Caco-2 (cell line): ENCODE measurements around the gene KRTAP5-2. TPM values are rescaled to one million over a fixed set of nuclear protein-coding genes. Genes with fewer than 3 reads are reported as not detected.

Experiments used
- BruUV-seq: library from RNA; stranded (reverse); fragments of 400-500 nt; replicated peaks from 2 replicates; lab custom pipeline; 2021; lab: Mats Ljungman, UMichigan
- CTCF ChIA-PET: fragments of 300-600 bp; sonication (Branson Sonifier 250); formaldehyde crosslinking; loops from one replicate; lab custom pipeline; 2022; ENCODE audit warnings: antibody characterized with exemption; lab: Charles Lee
- POLR2A ChIA-PET: fragments of 300-600 bp; sonication (Branson Sonifier 250); formaldehyde crosslinking; loops from one replicate; lab custom pipeline; 2022; ENCODE audit warnings: antibody characterized with exemption; lab: Charles Lee
- DNase-seq, 2 experiments: peaks; one replicate each; pipeline versions ENCODE4 v3.0.0 to v3.0.0-alpha.2; 2020 to 2022
- H3K27me3 ChIP-seq: replicated peaks from 2 replicates; pipeline ENCODE4 v1.6.0; 2011; ENCODE audit warnings: low read length; ENCODE audit not compliant: control insufficient read depth, insufficient read depth
- H3K36me3 ChIP-seq: 2 replicates; pipeline ENCODE4 v1.5.1; 2011; ENCODE audit warnings: low read length; ENCODE audit not compliant: control insufficient read depth, insufficient read depth
- H3K4me1 ChIP-seq: fragments of 250-450 bp; sonication (Bioruptor Pico); 2 replicates; pipeline ENCODE4 v1.5.1; 2020; ENCODE audit warnings: mild to moderate bottlenecking
- H3K4me3 ChIP-seq: 2 replicates; pipeline ENCODE4 v1.5.1; 2011; ENCODE audit warnings: low read depth, mild to moderate bottlenecking, control low read depth, low read length
- H3K9me3 ChIP-seq: fragments of 250-450 bp; sonication (Bioruptor Pico); 2 replicates; pipeline ENCODE4 v1.5.1; 2020; ENCODE audit warnings: mild to moderate bottlenecking, moderate library complexity
- H3K27ac Mint-ChIP-seq: one replicate; pipeline ENCODE4 v1.8.0; 2022; ENCODE audit warnings: mixed read lengths; ENCODE audit not compliant: unreplicated experiment
- H3K27me3 Mint-ChIP-seq: one replicate; pipeline ENCODE4 v1.8.0; 2022; ENCODE audit warnings: mixed read lengths; ENCODE audit not compliant: insufficient read depth, unreplicated experiment
- H3K36me3 Mint-ChIP-seq: one replicate; pipeline ENCODE4 v1.8.0; 2022; ENCODE audit warnings: mild to moderate bottlenecking, mixed read lengths; ENCODE audit not compliant: insufficient read depth, unreplicated experiment
- H3K4me1 Mint-ChIP-seq: one replicate; pipeline ENCODE4 v1.8.0; 2022; ENCODE audit warnings: low read depth, mixed read lengths; ENCODE audit not compliant: unreplicated experiment
- H3K4me3 Mint-ChIP-seq: one replicate; pipeline ENCODE4 v1.8.0; 2022; ENCODE audit warnings: mild to moderate bottlenecking, moderate library complexity, mixed read lengths; ENCODE audit not compliant: unreplicated experiment
- H3K9me3 Mint-ChIP-seq: one replicate; pipeline ENCODE4 v1.8.0; 2022; ENCODE audit warnings: mixed read lengths; ENCODE audit not compliant: unreplicated experiment
- intact Hi-C: fragments of 100-400 bp; cut with micrococcal nuclease; formaldehyde crosslinking; loops from one replicate; pipeline ENCODE4 v1.10.0; 2022; ENCODE audit not compliant: unreplicated experiment
- total RNA-seq: library from RNA; stranded (reverse); gene quantifications from 2 replicates; pipeline ENCODE4 v1.2.3, GENCODE V29; 2022
- TF ChIP-seq, protein P1 (sequence below), 2 experiments: fragments of 200-600 bp in 1 of 2; IDR thresholded peaks; 1 replicate in 1 of 2; 2 replicates in 1 of 2; pipeline versions ENCODE4 v1.5.1 to v1.8.0; 2011 to 2022; ENCODE audit warnings: antibody characterized with exemption in 1 of 2, control low read depth in 1 of 2, inconsistent platforms in 1 of 2, low read depth in 1 of 2, low read length in 1 of 2, mild to moderate bottlenecking in 1 of 2, moderate library complexity in 1 of 2; ENCODE audit not compliant: insufficient read depth in 1 of 2, severe bottlenecking in 1 of 2, unreplicated experiment in 1 of 2

The KRTAP5-2 gene
- total RNA-seq, 1 experiment from 2014 or later, result not detected

DNA sequence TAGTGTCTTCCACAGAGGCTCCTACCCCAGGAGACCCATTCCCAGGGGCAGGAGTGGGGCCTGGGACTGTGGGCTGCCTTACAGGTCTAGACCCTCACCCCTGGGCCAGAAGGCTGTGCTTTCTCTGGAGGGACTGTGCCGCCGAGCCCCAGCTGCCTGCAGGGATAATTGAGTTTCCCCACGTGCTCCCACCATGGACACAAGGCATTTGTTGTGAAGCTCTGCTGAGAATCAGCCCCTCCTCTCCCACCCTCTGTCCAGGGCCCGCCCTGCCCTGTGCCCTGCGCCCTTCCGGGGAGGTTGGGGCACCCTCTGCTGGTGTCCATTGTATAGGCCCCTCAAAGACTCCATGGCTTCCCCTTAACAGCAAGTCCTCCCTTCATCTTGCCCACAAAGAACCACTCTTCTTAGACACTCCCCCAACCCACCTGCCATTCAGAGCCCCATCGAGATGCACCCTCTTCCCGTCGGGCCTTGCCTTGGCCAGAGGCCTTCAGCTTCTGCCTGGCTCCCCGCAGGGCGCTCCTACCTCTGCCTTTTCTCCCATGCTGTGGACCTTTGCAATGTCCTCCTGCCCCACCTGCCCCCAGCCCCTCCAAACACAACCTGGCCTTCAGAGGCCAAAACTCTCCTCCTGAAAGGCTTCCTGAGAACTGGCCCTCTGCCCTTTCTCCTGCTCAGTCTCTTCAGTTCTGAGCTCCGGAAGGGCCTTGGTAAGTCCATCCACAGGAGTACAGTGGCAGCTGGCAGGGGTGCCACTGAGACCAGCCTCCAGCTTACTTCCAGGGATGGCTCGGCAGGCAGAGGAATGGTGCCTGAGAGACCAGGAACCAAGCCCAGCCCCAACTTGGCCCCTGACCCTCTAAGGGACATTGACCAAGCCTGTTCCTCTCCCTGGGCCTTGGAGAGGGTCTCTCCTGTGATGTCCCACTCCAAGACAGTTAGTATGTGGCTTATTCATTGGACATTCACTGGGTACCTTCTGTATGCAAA, 48.5 kb downstream of the KRTAP5-2 start:
- ChIA-PET CTCF (interaction anchor here (2.5 kb wide), 1 partner anchor 25 kb away, joined by 13 read pairs; no protein-coding TSS in a partner anchor), POLR2A (no interaction called here)
- Histone ChIP-seq H3K9me3 (no peaks in the 10 kb centered on the region), H3K36me3 (no peaks in the 10 kb centered on the region), H3K4me1 (peaks cover 20% of the 10 kb centered on the region), H3K4me3 (no peak overlapping the region), H3K27me3 (peaks cover 2% of the 10 kb centered on the region; the same call in 1 of the 2 replicates)
- DNase-seq, result no peak
- no peak overlapping the region for H3K27ac Mint-ChIP-seq
- no peaks in the 10 kb centered on the region for H3K9me3 Mint-ChIP-seq
- H3K4me3 Mint-ChIP-seq, result peak overlapping the region; percentile 65
- TF ChIP-seq, protein P1, sequence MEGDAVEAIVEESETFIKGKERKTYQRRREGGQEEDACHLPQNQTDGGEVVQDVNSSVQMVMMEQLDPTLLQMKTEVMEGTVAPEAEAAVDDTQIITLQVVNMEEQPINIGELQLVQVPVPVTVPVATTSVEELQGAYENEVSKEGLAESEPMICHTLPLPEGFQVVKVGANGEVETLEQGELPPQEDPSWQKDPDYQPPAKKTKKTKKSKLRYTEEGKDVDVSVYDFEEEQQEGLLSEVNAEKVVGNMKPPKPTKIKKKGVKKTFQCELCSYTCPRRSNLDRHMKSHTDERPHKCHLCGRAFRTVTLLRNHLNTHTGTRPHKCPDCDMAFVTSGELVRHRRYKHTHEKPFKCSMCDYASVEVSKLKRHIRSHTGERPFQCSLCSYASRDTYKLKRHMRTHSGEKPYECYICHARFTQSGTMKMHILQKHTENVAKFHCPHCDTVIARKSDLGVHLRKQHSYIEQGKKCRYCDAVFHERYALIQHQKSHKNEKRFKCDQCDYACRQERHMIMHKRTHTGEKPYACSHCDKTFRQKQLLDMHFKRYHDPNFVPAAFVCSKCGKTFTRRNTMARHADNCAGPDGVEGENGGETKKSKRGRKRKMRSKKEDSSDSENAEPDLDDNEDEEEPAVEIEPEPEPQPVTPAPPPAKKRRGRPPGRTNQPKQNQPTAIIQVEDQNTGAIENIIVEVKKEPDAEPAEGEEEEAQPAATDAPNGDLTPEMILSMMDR (IDR thresholded peaks at IDR 0.05; ENCODE audit: insufficient read depth in 1 of 2, low read depth in 1 of 2, low read length in 1 of 2, severe bottlenecking in 1 of 2, unreplicated experiment in 1 of 2), result no peak
- H3K4me1 Mint-ChIP-seq, result peaks cover 6% of the 10 kb centered on the region
- no peaks in the 10 kb centered on the region for H3K36me3 Mint-ChIP-seq
- H3K27me3 Mint-ChIP-seq, result no peaks in the 10 kb centered on the region
- BruUV-seq, result no TSS peak
- intact Hi-C loops, result no loop called here

DNA sequence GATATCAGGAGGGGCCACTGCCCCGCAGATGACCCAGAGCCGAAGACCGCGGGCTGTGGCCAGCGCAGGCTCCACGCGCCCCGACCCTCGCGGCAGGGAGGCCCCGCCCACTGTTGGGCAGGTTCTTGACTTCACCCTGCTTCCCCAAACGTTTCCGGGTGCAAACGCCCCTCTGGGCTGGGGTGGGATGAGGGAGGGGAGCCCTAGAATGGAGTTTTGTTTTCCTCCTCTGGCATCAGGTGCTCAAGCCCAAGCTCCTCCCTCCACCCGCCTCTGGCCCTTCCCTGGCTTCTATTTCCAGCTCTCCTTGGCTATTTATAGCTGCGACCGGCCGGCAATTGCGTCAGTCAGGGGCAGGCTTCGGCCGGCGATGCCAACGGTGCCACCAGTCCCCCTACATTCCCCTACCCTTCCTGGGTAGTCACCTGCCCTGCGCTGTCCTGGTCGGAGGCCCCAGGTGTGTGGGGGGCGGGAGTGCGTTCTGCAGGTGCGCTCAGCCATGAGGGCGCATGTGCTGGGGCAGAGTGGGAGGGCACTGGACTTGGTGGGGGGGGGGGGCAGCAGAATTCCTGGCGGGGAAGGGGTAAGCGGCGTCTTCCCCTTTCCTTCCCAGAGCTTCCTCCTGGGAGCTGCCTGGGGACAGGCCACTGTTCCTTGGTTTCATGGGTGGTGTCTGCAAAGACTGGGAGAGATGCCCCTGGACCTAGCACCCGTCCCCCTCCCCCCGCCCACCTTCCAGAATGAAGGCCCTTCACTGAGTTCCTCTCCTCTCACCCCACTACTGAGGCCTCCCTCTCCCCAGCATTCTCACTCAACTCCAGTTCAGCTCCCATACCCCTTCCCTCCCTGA, 49.6 kb downstream of the KRTAP5-2 start:
- intact Hi-C loops, result no loop called here
- ChIA-PET CTCF (interaction anchor here (2.5 kb wide), 1 partner anchor 26 kb away, joined by 13 read pairs; no protein-coding TSS in a partner anchor), POLR2A (interaction anchor here (0.6 kb wide), 1 partner anchor 27 kb away, joined by 3 read pairs; no protein-coding TSS in a partner anchor)
- H3K4me3 ChIP-seq, result peak overlapping the region; percentile 18; the same call in 1 of the 2 replicates
- Mint-ChIP-seq H3K27ac (no peak overlapping the region), H3K4me3 (peak overlapping the region; percentile 65), H3K27me3 (no peaks in the 10 kb centered on the region), H3K36me3 (no peaks in the 10 kb centered on the region), H3K9me3 (no peaks in the 10 kb centered on the region), H3K4me1 (no peaks in the 10 kb centered on the region)
- DNase-seq, result peak in 1 of 2 experiments; percentile 53
- BruUV-seq, result no TSS peak
- peaks cover 13% of the 10 kb centered on the region for H3K4me1 ChIP-seq
- H3K9me3 ChIP-seq, result no peaks in the 10 kb centered on the region
- no peaks in the 10 kb centered on the region for H3K36me3 ChIP-seq
- H3K27me3 ChIP-seq, result peaks cover 2% of the 10 kb centered on the region; the same call in 1 of the 2 replicates
- TF ChIP-seq, protein P1 (IDR thresholded peaks at IDR 0.05; ENCODE audit: insufficient read depth in 1 of 2, low read depth in 1 of 2, low read length in 1 of 2, severe bottlenecking in 1 of 2, unreplicated experiment in 1 of 2), result no peak
